HK-2 (cell line): ENCODE data around the gene SIGMAR1.
"Not testable (repeated sequence)": the region's sequence is repeated elsewhere in the genome, so short reads cannot be mapped to it uniquely, and the experiment has no call there.

Experiments
- DNase-seq: peaks from one replicate; pipeline ENCODE4 v3.0.0-alpha.2; 2018; ENCODE audit not compliant: unreplicated experiment

Gene SIGMAR1

GRCh38 chr9:34654323-34655051 lies 16.9 kb upstream of the SIGMAR1 start:
- DNase-seq = no peak

GRCh38 chr9:34653151-34654072 lies 15.8 kb upstream of the SIGMAR1 start:
- DNase-seq = no peak

GRCh38 chr9:34652602-34653000 lies 15.0 kb upstream of the SIGMAR1 start:
- DNase-seq = no peak

GRCh38 chr9:34651876-34652601 lies 14.5 kb upstream of the SIGMAR1 start, which contains the start of gene IL11RA:
TSS of gene IL11RA (plus strand) at chr9:34652185. CDS start at chr9:34655218, 3,033 bp downstream.
- peak; percentile 89 for DNase-seq

GRCh38 chr9:34651321-34651720 lies 13.7 kb upstream of the SIGMAR1 start:
- no peak for DNase-seq

GRCh38 chr9:34650816-34651215 lies 13.2 kb upstream of the SIGMAR1 start:
- no peak for DNase-seq

- no peak for DNase-seq
Observed at GRCh38 chr9:34648673-34649072, 11.1 kb upstream of the SIGMAR1 start.

GRCh38 chr9:34647651-34648050 lies 10.1 kb upstream of the SIGMAR1 start:
- DNase-seq = no peak

GRCh38 chr9:34647084-34647403 lies 9.5 kb upstream of the SIGMAR1 start:
- no peak for DNase-seq

GRCh38 chr9:34646211-34647083 lies 8.9 kb upstream of the SIGMAR1 start, which contains the start of gene GALT:
TSS of gene GALT (plus strand) at chr9:34646675. CDS start at chr9:34646705, 30 bp downstream.
- peak; percentile 90 for DNase-seq

GRCh38 chr9:34644766-34645314 lies 7.3 kb upstream of the SIGMAR1 start:
- no peak for DNase-seq

- no peak for DNase-seq
Observed at GRCh38 chr9:34642679-34643078, 5.1 kb upstream of the SIGMAR1 start.

- DNase-seq = not testable (repeated sequence)
Observed at GRCh38 chr9:34639322-34639721, 1.7 kb upstream of the SIGMAR1 start.

- no peak for DNase-seq
Observed at GRCh38 chr9:34638138-34638445, 505 bp upstream of the SIGMAR1 start.

GRCh38 chr9:34636791-34637355 lies 714 bp downstream of the SIGMAR1 start:
- DNase-seq = no peak

GRCh38 chr9:34635556-34635955 lies 2.0 kb downstream of the SIGMAR1 start:
- no peak for DNase-seq

GRCh38 chr9:34634551-34635248 lies 2.9 kb downstream of the SIGMAR1 start:
- no peak for DNase-seq

- DNase-seq = no peak
Observed at GRCh38 chr9:34633851-34634550, 3.6 kb downstream of the SIGMAR1 start.

- no peak for DNase-seq
Observed at GRCh38 chr9:34633166-34633565, 4.4 kb downstream of the SIGMAR1 start.
